ENCODE results near the gene MADCAM1.
A peak's percentile ranks its signal among the peaks of the same experiment; 100 is the strongest.

Gene MADCAM1

DNA sequence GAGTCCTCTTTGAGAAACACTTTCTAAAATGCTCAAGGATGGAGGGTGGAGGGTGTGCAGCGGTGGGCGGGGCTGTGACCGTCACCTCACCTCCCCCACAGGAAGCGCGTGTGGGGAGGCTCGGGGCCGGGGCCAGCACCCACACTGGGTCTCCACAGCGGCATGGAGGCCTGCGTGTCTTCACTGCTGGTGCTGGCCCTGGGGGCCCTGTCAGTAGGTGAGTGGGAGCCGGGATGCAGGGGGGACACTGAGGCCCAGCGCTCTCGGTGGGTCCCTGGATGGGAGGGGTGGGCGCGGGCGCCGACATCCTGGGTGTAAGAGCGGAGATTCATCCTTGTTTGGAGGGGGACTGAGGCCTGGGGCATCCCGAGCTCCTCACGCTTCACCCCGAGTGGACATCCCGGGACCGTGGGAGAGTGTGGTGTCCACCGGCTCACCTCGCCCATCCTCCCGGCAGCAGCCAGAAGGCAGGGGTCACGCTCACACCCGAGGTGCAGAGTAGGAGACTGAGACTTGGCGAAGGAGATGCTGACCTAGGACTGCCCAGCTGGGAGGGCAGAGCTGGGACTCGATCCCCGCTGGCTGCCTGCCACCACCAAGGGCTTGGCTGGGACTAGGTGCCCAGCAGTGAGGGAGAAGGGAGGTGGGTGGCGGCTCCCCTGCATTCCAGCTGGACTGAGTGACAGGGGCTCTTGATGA, 47.8 kb downstream of the MADCAM1 start, which contains the start of gene GZMM:
Gene GZMM, plus strand, starts transcription at position 144 of the 699 bp plus-strand sequence. Its CDS starts 19 bp downstream, at position 163.
- no peaks in the 10 kb centered on the region for H4K20me1 ChIP-seq (ENCODE audit: insufficient read depth, low read length)
- H3K9ac ChIP-seq (ENCODE audit: low read length) = no peak within 1 kb of the TSS
- H3K9me3 ChIP-seq (replicated peaks; ENCODE audit: insufficient read depth, low read length) = no peaks in the 10 kb centered on the region
- no peaks in the 10 kb centered on the region for H3K9me2 ChIP-seq (replicated peaks; ENCODE audit: insufficient read depth, low read length)
- no peak within 1 kb of the TSS for H2AFZ ChIP-seq (ENCODE audit: low read length)
- H3F3A ChIP-seq (ENCODE audit: insufficient read depth, low read length) = no peaks in the 10 kb centered on the region
- DNase-seq = no peak
- no peak within 1 kb of the TSS for H3K27ac ChIP-seq (ENCODE audit: low read length)
- no peaks in the 10 kb centered on the region for H3K36me3 ChIP-seq (replicated peaks; ENCODE audit: insufficient read depth, low read length)
- H3K4me2 ChIP-seq (ENCODE audit: low read depth, low read length) = no peak within 1 kb of the TSS
- peaks cover 20% of the 10 kb centered on the region for H3K27me3 ChIP-seq (replicated peaks; ENCODE audit: insufficient read depth, low read length)
- no peak within 1 kb of the TSS for H3K4me3 ChIP-seq (ENCODE audit: low read length)
- H3K79me2 ChIP-seq (ENCODE audit: low read length) = no peaks in the 10 kb centered on the region
- no peak for TF ChIP-seq EZH2phosphoT487 (IDR thresholded peaks at IDR 0.05; ENCODE audit: low read length)
- TF ChIP-seq EZH2 (optimal IDR thresholded peaks at IDR 0.05; ENCODE audit: low read depth, low read length) = no peak
- TF ChIP-seq, protein P1, sequence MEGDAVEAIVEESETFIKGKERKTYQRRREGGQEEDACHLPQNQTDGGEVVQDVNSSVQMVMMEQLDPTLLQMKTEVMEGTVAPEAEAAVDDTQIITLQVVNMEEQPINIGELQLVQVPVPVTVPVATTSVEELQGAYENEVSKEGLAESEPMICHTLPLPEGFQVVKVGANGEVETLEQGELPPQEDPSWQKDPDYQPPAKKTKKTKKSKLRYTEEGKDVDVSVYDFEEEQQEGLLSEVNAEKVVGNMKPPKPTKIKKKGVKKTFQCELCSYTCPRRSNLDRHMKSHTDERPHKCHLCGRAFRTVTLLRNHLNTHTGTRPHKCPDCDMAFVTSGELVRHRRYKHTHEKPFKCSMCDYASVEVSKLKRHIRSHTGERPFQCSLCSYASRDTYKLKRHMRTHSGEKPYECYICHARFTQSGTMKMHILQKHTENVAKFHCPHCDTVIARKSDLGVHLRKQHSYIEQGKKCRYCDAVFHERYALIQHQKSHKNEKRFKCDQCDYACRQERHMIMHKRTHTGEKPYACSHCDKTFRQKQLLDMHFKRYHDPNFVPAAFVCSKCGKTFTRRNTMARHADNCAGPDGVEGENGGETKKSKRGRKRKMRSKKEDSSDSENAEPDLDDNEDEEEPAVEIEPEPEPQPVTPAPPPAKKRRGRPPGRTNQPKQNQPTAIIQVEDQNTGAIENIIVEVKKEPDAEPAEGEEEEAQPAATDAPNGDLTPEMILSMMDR (IDR thresholded peaks at IDR 0.05; ENCODE audit: low read length) = no peak
- H3K4me1 ChIP-seq (ENCODE audit: low read length) = no peaks in the 10 kb centered on the region

- H3K36me3 ChIP-seq (replicated peaks; ENCODE audit: insufficient read depth, low read length) = no peaks in the 10 kb centered on the region
- H3F3A ChIP-seq (ENCODE audit: insufficient read depth, low read length) = no peaks in the 10 kb centered on the region
- H2AFZ ChIP-seq (ENCODE audit: low read length) = no peak overlapping the region
- no peaks in the 10 kb centered on the region for H3K9me2 ChIP-seq (replicated peaks; ENCODE audit: insufficient read depth, low read length)
- no peak overlapping the region for H3K4me3 ChIP-seq (ENCODE audit: low read length)
- H4K20me1 ChIP-seq (ENCODE audit: insufficient read depth, low read length) = no peaks in the 10 kb centered on the region
- no peak overlapping the region for H3K9ac ChIP-seq (ENCODE audit: low read length)
- H3K27me3 ChIP-seq (replicated peaks; ENCODE audit: insufficient read depth, low read length) = peaks cover 47% of the 10 kb centered on the region
- no peak overlapping the region for H3K4me2 ChIP-seq (ENCODE audit: low read depth, low read length)
- no peaks in the 10 kb centered on the region for H3K9me3 ChIP-seq (replicated peaks; ENCODE audit: insufficient read depth, low read length)
- DNase-seq = no peak
- H3K27ac ChIP-seq (ENCODE audit: low read length) = no peak overlapping the region
- TF ChIP-seq EZH2phosphoT487 (IDR thresholded peaks at IDR 0.05; ENCODE audit: low read length) = no peak
- TF ChIP-seq, protein P1 (IDR thresholded peaks at IDR 0.05; ENCODE audit: low read length) = no peak
- TF ChIP-seq EZH2 (optimal IDR thresholded peaks at IDR 0.05; ENCODE audit: low read depth, low read length) = no peak
- no peaks in the 10 kb centered on the region for H3K79me2 ChIP-seq (ENCODE audit: low read length)
- no peaks in the 10 kb centered on the region for H3K4me1 ChIP-seq (ENCODE audit: low read length)
Measured at GRCh38 chr19:547117-547516, 50.8 kb downstream of the MADCAM1 start.

DNA sequence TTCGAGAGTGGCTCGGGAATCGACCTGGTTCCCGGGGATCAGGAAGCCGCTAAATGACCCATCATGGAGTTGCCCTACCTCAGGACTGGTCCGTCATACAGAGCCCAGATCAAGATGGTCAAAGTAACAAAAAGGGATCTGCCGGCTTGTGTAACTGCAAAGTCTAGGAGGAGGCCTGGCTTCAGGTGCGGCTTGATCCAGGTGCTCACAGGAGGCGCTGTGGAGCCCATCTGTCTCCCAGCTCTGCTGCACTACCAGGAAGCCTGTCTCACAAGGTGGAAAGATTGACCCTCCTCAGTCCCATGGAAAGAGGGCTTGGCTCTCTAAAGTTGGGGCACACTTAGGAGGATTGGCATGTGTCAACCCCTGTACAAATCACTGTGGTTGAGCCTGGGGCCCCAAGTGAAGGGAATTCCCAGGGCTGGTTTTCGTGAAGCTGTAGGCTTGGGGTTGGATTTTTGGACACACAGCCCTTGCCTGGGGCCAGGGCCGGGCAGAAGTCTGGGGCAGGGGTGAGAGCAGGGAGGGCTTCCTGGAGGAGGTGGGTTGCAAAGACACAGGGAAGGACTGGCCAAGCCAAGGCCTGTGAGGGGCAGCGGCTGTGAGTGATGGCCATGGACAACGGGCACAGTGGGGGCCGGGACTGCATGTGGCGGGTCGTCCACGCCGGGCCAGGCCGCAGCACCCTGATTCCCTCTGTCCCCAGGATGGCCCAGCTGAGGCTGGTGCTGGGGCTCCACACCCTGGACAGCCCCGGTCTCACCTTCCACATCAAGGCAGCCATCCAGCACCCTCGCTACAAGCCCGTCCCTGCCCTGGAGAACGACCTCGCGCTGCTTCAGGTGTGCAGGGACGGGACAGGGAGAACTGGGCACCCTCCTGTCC, 51.8 kb downstream of the MADCAM1 start:
- H3K4me3 ChIP-seq (ENCODE audit: low read length) = no peak overlapping the region
- H4K20me1 ChIP-seq (ENCODE audit: insufficient read depth, low read length) = no peaks in the 10 kb centered on the region
- H3K9me3 ChIP-seq (replicated peaks; ENCODE audit: insufficient read depth, low read length) = no peaks in the 10 kb centered on the region
- H3K9ac ChIP-seq (ENCODE audit: low read length) = no peak overlapping the region
- no peak for DNase-seq
- H3K4me1 ChIP-seq (ENCODE audit: low read length) = no peaks in the 10 kb centered on the region
- H2AFZ ChIP-seq (ENCODE audit: low read length) = no peak overlapping the region
- H3K27me3 ChIP-seq (replicated peaks; ENCODE audit: insufficient read depth, low read length) = peaks cover 55% of the 10 kb centered on the region
- no peak overlapping the region for H3K27ac ChIP-seq (ENCODE audit: low read length)
- no peak overlapping the region for H3K4me2 ChIP-seq (ENCODE audit: low read depth, low read length)
- TF ChIP-seq EZH2 (optimal IDR thresholded peaks at IDR 0.05; ENCODE audit: low read depth, low read length) = no peak
- TF ChIP-seq, protein P1 (IDR thresholded peaks at IDR 0.05; ENCODE audit: low read length) = peak; percentile 16; the same call in 1 of the 2 replicates
- no peak for TF ChIP-seq EZH2phosphoT487 (IDR thresholded peaks at IDR 0.05; ENCODE audit: low read length)
- H3K9me2 ChIP-seq (replicated peaks; ENCODE audit: insufficient read depth, low read length) = no peaks in the 10 kb centered on the region
- no peaks in the 10 kb centered on the region for H3K36me3 ChIP-seq (replicated peaks; ENCODE audit: insufficient read depth, low read length)
- no peaks in the 10 kb centered on the region for H3K79me2 ChIP-seq (ENCODE audit: low read length)
- H3F3A ChIP-seq (ENCODE audit: insufficient read depth, low read length) = no peaks in the 10 kb centered on the region
